Hematopoietic multipotent progenitor cell (in vitro differentiated cells): ENCODE data around the gene ARMCX5. TPM values are rescaled to one million over a fixed set of nuclear protein-coding genes. Genes with fewer than 3 reads are reported as not detected.

Source experiments
- DNase-seq, 3 donors: peaks; one replicate each; pipeline ENCODE4 v3.0.0-alpha.2; 2011 to 2015; ENCODE audit warnings: low read depth in 2 of 3, low spot score in 2 of 3
- total RNA-seq: library from RNA; depleted of rRNA; stranded (reverse); fragments of >200 nt; gene quantifications from one replicate; pipeline ENCODE4 v1.2.3, GENCODE V29; 2012

Gene ARMCX5
- total RNA-seq, result 17.8 TPM

DNA sequence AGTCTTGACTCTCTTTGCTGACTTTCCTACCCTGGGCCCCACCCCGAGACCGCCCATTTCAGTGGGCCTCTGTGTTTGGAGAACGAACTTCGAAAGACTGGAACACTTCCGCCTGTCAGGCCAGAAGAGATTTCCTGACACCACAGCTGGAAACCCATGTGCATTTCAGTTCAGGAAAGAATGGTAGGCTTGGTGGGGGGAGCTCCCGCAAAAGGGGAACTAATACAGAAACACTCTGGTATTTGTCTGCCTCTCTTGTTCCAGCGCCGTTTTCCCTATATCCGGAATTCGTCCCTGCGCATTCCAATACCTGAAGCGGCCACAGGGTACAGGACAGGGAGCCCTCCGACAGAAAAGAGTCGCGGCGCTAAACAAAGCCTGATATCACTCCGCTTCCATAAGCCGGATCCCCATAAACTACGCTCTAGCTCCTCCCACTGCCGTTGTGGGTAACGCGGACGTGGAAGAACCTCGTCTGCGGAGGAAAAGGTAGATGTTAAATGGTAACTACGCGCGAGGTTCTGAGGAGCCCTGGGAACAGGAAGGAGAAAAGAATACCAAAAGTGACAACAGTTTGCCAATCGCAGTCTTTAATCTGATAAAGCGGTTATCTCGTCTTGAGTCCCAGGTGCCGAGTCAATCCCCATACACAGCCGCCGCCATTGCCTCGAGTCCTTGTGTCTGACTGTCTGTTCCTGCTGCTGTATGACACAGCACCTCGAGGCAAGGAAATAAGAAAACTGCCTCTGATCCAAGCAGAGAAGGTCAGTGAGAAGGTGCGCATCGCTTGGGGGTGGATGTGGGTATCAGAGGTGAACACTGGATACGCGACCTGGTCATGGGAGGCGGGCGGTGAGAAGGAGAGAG is at the start of gene ARMCX5:
Gene ARMCX5, plus strand, starts transcription at position 432 of the 867 bp plus-strand sequence. CDS start 2,627 bp downstream, outside the sequence.
- peak; percentile 46 to 88 (median 73) for DNase-seq

DNA sequence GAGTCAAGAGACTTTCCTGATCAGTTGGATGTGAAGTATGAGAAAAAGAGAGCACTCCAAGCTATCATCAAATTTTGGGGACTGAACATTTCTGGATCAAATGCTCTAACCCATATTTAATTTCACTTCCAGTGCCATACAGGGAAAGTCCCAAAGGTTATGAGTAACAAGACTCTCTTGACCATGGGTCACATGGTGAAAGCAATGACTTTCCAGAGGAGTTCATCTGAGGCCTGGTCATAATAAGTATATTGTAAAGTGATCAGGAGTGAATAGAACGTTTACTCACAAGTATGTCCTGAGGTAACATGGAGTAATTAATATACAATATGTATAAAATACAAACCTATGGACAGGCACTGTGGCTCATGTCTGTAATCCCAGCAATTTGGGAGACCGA is 40.7 kb upstream of the ARMCX5 start:
- no peak for DNase-seq

DNA sequence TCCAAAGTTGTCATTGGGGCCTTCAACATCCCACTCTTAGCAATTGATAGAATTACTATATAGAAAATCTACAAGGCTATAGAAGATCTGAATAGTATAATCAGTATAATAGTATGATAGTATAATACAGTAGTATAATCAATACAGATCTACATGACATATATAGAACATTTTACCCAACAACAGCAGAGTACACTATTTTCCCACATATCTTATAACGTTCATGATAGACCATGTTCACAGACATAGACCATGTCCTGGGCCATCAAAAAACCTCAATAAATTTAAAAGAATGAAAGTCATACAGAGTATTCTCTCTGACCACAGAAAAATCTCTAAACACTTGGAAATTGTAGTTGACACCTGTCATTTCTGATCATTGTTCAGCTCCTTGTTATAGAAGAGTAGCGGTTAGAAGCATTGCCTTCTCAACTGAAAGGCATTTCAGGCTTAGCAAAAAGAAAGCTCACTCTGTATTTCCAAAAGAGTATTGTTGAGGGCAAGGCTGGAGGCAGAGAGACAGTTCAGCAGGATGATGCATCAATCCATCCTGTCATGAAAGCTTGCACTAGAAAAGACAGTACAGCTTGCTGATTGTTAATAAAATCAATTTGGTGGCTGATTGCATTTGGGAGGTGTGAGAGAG is 38.8 kb upstream of the ARMCX5 start:
- no peak for DNase-seq

DNA sequence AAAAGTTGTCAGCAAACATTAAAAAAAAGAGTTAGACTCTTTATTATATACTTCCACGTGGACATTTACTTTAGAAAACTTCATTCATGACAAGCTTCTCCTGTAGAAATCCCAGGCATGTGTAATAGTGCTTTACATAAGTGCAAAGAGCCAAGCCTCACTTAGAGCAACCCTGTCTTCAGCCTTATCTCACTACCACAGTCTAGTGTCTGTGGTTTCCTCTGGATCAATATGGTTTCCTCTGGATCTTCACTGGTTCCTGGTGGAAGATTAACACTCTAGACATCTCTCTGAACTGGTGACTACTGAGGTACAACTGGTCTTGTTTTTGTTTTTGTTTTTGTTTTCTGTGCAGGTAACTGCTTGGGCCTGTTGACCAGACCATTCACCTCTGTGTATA is 18.4 kb upstream of the ARMCX5 start:
- DNase-seq, result peak in 2 of 3 donors; percentile 12 to 42

DNA sequence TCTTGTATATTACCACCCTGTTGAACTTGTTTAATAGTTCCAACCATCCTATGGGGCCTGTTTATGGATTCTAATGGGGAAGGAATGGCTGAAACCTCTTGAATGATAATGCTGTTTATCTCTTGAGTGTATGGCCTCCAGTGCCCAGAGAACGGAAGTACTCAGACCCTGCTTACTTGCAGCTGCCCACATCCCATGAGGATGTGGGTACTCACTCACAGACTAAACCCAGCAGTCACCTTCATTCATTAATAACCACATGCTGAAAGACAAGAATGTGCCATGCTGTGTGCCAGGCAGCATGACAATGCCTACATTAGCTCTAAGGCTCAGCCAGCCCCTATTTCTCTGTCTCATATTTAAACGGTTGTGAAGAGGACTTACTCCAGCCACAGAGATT is 5.9 kb upstream of the ARMCX5 start:
- DNase-seq, result peak in 1 of 3 donors; percentile 20

DNA sequence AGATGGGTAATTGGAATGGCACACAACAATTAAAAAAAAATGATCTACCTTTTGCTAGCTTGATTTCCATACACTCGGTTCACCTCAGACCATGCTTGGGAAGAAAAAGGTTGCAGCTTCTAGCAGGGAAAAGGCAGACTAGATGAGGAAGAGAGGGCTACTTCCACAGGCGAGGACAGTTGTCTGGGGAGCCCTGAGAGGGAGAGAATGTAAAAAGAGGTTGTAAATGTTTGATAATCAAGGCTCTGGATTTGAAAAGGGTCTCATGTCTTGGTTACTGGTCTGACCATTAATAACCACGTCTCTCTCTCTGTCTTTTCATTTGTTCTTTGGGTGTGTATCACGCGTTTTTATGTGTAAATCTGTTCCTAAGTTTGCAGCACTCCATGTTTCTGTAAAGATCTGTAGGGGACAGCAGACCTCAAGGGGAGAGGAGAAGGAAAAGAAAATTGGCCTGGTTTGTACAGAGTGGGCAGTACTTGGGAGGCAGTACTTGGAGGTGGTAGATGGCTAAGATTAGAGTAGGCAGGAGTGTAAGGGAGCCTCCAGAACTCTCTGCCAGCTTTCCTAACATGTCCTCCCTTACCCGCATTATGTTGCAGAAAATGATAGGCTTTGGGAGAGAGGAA is 750 bp downstream of the ARMCX5 start:
- no peak for DNase-seq

DNA sequence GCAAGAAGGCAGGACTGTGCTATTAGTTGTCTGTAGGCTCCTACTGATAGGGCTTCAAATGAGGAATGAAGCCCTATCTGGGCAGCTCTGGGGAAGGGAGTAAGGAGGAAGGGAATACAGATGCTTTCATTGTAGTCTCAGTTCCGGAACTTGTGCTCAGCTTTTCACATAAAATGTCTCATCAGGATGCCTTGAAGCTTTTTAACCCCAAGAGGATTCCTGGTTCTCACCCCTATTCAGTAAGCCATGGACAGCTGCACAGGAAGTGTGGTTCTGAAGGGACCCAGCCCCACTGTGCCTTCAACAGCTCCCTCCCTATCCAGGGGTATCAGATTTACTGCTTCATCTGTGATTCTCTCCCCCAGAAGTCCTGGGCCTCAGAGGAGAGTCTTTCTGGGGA is 5.0 kb downstream of the ARMCX5 start:
- DNase-seq, result no peak

DNA sequence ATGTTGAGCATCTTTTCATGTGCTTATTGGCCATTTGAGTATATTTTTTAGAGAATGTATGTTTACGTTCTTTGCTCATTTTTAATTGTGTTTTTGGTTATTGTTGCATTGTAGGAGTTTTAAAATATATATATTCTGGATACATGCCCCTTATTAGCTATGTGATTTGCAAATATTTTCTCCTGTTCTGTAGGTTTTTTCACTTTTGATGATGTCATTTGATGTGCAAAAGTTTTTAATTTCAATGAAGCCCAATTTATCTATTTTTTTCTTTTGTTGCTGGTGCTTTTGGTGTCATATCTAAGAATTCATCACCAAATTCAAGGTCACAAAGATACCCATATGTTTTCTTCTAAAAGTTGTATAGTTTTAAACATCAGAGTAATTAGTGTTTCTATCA is 6.8 kb downstream of the ARMCX5 start:
- DNase-seq, result no peak

DNA sequence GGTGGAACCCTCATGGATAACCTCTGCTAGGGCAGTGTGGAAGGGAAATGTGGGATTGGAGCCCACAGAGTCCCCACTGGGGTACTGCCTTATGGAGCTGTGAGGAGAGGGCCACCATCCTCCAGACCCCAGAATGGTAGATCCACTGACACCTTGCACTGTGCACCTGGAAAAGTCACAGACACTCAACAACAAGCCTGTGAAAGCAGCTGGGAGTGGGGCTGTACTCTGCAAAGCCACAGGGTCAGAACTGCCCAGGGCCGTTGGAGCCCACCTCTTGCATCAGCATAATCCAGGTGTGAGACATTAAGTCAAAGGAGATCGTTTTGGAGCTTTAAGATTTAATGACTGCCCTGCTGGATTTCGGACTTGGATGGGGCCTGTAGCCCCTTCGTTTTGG is 11.6 kb downstream of the ARMCX5 start:
- no peak for DNase-seq

DNA sequence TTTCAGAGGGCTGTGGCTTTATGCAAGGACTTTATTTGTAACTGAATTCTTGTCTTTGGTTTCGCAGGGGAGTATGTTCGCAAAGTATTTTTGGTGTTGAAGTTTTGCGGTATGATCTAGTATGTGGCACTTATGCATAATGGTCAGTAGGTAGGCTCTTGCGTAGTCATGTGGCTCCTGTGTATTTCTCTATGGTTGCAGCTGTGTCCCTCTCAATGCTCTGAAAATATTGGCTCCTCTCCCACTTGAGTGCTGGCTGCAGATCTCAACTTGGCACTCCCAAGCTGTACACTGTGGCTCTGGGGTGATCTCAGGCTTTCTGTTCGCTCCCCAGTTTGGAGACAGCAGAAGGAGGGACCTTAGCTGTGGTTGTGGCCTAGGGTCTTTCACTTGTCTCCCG is 24.8 kb downstream of the ARMCX5 start:
- DNase-seq, result no peak

DNA sequence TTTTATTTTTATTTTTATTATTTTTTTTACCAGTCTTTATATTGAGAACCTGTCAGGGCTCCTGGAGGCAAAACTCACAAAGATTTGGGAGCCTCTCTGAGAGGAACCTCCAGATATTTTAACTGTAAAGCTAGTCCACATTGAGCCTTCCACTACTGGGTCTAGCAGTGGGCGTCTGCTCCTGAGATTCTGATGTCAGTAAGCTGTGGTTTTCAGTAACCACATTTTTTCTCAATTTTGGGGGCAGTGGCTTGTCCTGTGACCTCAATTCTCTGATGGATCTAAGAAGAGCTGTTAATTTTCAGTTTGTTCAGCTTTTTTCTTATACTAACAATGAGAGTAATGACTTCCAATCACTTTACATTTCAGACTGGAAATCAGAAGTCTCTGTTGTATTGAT is 28.3 kb downstream of the ARMCX5 start:
- no peak for DNase-seq

DNA sequence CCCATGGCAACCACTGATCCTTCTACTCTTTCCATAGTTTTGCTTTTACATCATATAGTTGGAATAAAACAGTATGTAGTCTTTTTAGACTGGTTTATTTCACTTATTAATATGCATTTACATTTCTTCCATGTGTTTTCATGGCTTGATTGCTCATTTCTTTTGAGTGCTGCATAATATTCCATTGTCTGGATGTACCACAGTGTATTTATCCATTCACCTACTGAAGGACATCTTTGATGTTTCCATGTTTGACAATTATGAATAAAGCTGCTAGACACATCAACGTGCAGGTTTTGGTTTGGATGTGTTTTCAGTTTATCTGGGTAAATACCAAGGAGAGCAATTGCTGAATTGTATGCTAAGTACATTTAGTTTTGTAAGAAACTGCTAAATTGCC is 38.2 kb downstream of the ARMCX5 start:
- no peak for DNase-seq

DNA sequence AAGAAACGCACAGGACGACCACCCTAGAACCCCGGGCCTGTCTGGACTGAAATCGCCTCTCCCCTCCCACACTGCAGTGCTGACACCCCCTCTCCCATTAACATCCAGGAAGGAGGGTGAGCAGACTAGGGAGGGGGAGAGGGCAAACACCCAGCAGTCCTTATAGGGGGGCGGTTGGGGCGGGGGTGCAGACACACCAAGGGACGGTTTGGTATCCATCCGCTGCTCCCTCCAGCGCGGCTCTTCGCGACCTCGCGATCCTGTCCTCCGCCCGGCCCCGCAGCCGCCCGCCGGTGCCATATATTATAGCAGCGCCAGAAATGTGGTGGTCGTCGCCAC is 51.6 kb downstream of the ARMCX5 start:
- DNase-seq, result no peak

DNA sequence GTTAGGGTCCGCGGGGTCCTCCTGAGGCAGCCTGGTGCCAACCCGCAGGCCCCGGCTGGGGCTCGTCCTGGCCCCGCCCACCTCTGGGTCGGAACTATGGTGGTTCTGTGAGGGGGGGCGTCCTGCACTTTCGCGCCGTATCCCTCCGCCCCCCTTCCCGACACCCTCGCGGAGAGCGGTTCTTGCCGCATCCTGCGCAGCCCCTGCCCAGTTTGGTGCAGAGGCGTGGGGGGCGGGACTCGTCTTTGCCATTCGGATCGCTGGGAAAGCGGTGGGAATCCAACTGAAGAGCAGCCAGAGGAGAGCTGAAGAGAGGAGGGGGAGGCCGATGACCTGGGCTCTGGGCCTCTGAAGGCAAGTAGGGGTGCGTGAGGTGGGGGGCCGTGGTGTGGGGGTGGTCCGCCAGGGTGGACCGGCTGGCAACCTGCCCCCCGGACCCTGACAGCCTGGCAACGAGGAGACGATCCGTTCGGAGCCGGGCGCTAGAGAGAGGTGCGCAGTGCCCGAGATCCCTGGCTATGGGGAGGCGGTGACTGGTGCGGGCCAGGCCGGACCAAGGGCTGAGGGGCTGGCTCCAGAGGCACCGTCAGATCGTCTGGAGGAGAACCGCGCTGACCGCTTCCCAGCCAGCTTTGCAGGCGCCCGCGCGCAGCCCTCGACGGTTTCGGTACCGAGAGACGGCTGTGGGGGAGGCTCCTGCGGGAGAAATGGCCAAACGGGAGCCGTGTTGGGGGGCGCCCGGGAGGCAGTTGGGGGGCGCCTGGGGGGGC is 52.1 kb downstream of the ARMCX5 start, which contains the start of gene GPRASP1:
Gene GPRASP1, plus strand, starts transcription at position 242 of the 770 bp plus-strand sequence. CDS start 2,431 bp downstream, outside the sequence.
- peak in 2 of 3 donors; percentile 46 to 51 for DNase-seq

DNA sequence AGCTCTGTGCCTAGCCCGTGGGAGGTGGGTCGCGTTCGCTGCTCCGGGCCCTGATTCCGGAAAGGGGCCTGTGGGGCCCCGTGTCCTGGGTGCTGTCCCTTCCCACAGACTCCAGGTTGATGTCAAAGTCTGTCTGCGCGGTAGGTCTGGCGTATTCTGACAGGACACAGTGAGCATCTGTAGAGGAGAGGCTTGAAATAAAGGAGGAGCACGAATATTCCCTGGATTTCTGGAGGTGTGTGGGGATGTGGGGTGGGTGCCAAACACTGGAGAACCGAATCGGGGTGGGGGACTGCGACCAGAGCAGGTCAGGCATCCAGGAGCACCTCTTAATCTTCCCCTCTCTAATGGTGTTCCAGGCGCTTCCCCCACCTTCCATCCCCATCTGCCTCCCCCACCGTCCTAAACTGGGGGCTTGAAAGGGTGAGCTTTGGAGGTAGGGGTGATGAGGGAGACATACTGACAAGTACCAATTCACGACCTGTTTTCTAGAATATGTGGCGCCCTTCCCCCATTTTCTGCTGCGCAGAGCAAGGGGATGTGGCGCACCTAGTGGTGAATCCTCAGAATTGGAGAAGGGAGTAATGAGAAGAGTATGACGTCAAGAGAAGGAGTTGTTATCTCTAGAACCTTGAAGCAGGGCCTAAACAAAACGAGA is 52.8 kb downstream of the ARMCX5 start:
- DNase-seq, result peak in 2 of 3 donors; percentile 48 to 75

Other genes starting within 250 kb of the ARMCX5 start
- gene NXF2B, start 159.5 kb upstream of the ARMCX5 start, total RNA-seq, result not detected
- not detected for gene TCP11X2, start 127.7 kb upstream of the ARMCX5 start, total RNA-seq
- under 0.01 TPM for gene TMSB15A, start 82.8 kb upstream of the ARMCX5 start, total RNA-seq
- gene GPRASP1, start 52.0 kb downstream of the ARMCX5 start, total RNA-seq, result 3.5 TPM
- gene GPRASP2, start 112.9 kb downstream of the ARMCX5 start, total RNA-seq, result 3.8 TPM
- gene GPRASP3, start 121.2 kb downstream of the ARMCX5 start, total RNA-seq, result 1.6 TPM